Endothelial cell of umbilical vein (primary cell): ENCODE results near the gene ACAD11. TPM values are rescaled to one million over a fixed set of nuclear protein-coding genes. Genes with fewer than 3 reads are reported as not detected.

Source experiments
- BruUV-seq: library from RNA; stranded (reverse); fragments of 400-500 nt; replicated peaks from 2 replicates; lab custom pipeline; 2021; lab: Mats Ljungman, UMichigan
- CTCF ChIA-PET: fragments of 300-600, 350-600 bp; sonication (Branson Sonifier 250); formaldehyde crosslinking; loops from one replicate; lab custom pipeline; 2021; ENCODE audit warnings: antibody characterized with exemption, inconsistent platforms; lab: Charles Lee
- POLR2A ChIA-PET: fragments of 300-600, 350-600 bp; sonication (Branson Sonifier 250); formaldehyde crosslinking; loops from one replicate; lab custom pipeline; 2021; ENCODE audit warnings: antibody characterized with exemption, inconsistent platforms; lab: Charles Lee
- DNase-seq: peaks from one replicate; pipeline ENCODE4 v3.0.0-alpha.2; 2011; ENCODE audit warnings: low read depth, low spot score
- FAIRE-seq: peaks from 2 replicates; lab custom pipeline; 2011; peaks lifted over from hg19 to GRCh38; lab: Jason Lieb, UNC
- H2AFZ ChIP-seq: 2 replicates; pipeline ENCODE4 v1.6.0; 2012; ENCODE audit warnings: low read depth, low read length, control low read depth, inconsistent platforms
- H3K27ac ChIP-seq: 2 replicates; pipeline ENCODE4 v1.5.1; 2011; ENCODE audit warnings: low read depth, mild to moderate bottlenecking, control low read depth, low read length, moderate library complexity; ENCODE audit not compliant: insufficient read depth
- H3K27me3 ChIP-seq, 2 experiments: 2 replicates each; pipeline versions ENCODE4 v1.6.0 to v1.6.1; 2011; ENCODE audit warnings: low read length in 2 of 2, mixed read lengths in 1 of 2; ENCODE audit not compliant: control insufficient read depth in 2 of 2, insufficient read depth in 2 of 2
- H3K36me3 ChIP-seq, 2 experiments: 2 replicates in 1 of 2; 3 replicates in 1 of 2; pipeline ENCODE4 v1.5.1; 2011; ENCODE audit warnings: low read length in 2 of 2, mild to moderate bottlenecking in 1 of 2, moderate library complexity in 1 of 2; ENCODE audit not compliant: control insufficient read depth in 2 of 2, insufficient read depth in 2 of 2; ENCODE audit errors: extremely low read depth in 1 of 2
- H3K4me1 ChIP-seq: 3 replicates; pipeline ENCODE4 v1.5.1; 2011; ENCODE audit warnings: mild to moderate bottlenecking, low read length; ENCODE audit not compliant: control insufficient read depth, insufficient read depth; ENCODE audit errors: extremely low read depth
- H3K4me2 ChIP-seq: 2 replicates; pipeline ENCODE4 v1.6.1; 2011; ENCODE audit warnings: low read length, control low read depth, mixed read lengths; ENCODE audit not compliant: insufficient read depth
- H3K4me3 ChIP-seq, 3 experiments: fragments of 200-600 bp in 1 of 3; sonication (generic), shearing (Covaris generic) in 1 of 3; replicated peaks in 1 of 3; 2 replicates each; pipeline ENCODE4 v1.5.1; 2011 to 2016; ENCODE audit warnings: control low read depth in 3 of 3, low read length in 3 of 3, mild to moderate bottlenecking in 2 of 3, inconsistent platforms in 1 of 3, low read depth in 1 of 3, moderate library complexity in 1 of 3; ENCODE audit not compliant: insufficient read depth in 1 of 3
- H3K79me2 ChIP-seq: 2 replicates; pipeline ENCODE4 v1.6.0; 2012; ENCODE audit warnings: low read length, inconsistent platforms; ENCODE audit not compliant: control insufficient read depth, insufficient read depth
- H3K9ac ChIP-seq: replicated peaks from 2 replicates; pipeline ENCODE3; 2011; ENCODE audit warnings: low read length, control low read depth; ENCODE audit not compliant: insufficient read depth; ENCODE audit errors: extremely low read depth
- H3K9me1 ChIP-seq: replicated peaks from 3 replicates; pipeline ENCODE4 v1.6.0; 2011; ENCODE audit warnings: mild to moderate bottlenecking, low read length; ENCODE audit not compliant: control insufficient read depth, insufficient read depth; ENCODE audit errors: extremely low read depth
- H3K9me3 ChIP-seq: replicated peaks from 2 replicates; pipeline ENCODE4 v1.5.1; 2012; ENCODE audit warnings: low read length, inconsistent platforms; ENCODE audit not compliant: control insufficient read depth, insufficient read depth
- H4K20me1 ChIP-seq: replicated peaks from 2 replicates; pipeline ENCODE3; 2011; ENCODE audit warnings: mild to moderate bottlenecking, low read length; ENCODE audit not compliant: control insufficient read depth, insufficient read depth; ENCODE audit errors: extremely low read depth
- EZH2 ChIP-seq: IDR thresholded peaks from 2 replicates; pipeline ENCODE4 v1.6.1; 2012; ENCODE audit warnings: borderline replicate concordance, low read depth, mild to moderate bottlenecking, moderate library complexity, low read length, inconsistent platforms; ENCODE audit not compliant: severe bottlenecking
- FOS ChIP-seq: IDR thresholded peaks from 2 replicates; pipeline ENCODE4 v1.6.1; 2011; ENCODE audit warnings: mild to moderate bottlenecking, low read length, moderate library complexity, borderline replicate concordance; ENCODE audit not compliant: insufficient read depth
- JUN ChIP-seq: IDR thresholded peaks from 2 replicates; pipeline ENCODE4 v1.6.1; 2011; ENCODE audit warnings: borderline replicate concordance, low read depth; ENCODE audit not compliant: insufficient read length, insufficient read depth
- MYC ChIP-seq: IDR thresholded peaks from one replicate; pipeline ENCODE4 v1.6.1; 2011; ENCODE audit warnings: mild to moderate bottlenecking, low read depth, low read length
- POLR2A ChIP-seq: IDR thresholded peaks from 2 replicates; pipeline ENCODE4 v1.6.1; 2012; ENCODE audit warnings: low read depth, mild to moderate bottlenecking, control low read depth, low read length
- dilution Hi-C: fragments of 300-500 bp; cut with MboI; formaldehyde crosslinking; loops from one replicate; pipeline ENCODE4 v1.15.0; 2019; ENCODE audit warnings: low sequenced_read_pairs; ENCODE audit not compliant: extremely low pct_ligation_motif_present
- intact Hi-C: fragments of 100-400 bp; cut with micrococcal nuclease; formaldehyde crosslinking; loops from one replicate; pipeline ENCODE4 v1.10.0; 2022
- polyA plus RNA-seq, 4 experiments: library from polyadenylated mRNA; depleted of rRNA in 3 of 4; stranded (reverse) in 3 of 4; unstranded in 1 of 4; fragments of >200 nt; gene quantifications; 2 replicates each; pipeline versions ENCODE4 v1.2.1 to v1.2.3, GENCODE V29; 2011 to 2012; ENCODE audit warnings: missing spikeins in 1 of 4
- total RNA-seq: library from RNA; stranded (reverse); gene quantifications from 2 replicates; pipeline ENCODE4 v1.2.3, GENCODE V29; 2021
- TF ChIP-seq, protein P1 (sequence below): IDR thresholded peaks from 2 replicates; pipeline ENCODE4 v1.6.1; 2011; ENCODE audit not compliant: insufficient read depth, insufficient read length

The ACAD11 gene
- total and polyA plus RNA-seq, 2 donors (not counting 3 experiments of a cell fraction or from before 2014, with no cell fraction given): 9.6 to 17.9 TPM

- POLR2A ChIA-PET: interaction anchor here (1.4 kb wide), 1 partner anchor 13 kb away, joined by 3 read pairs; no protein-coding TSS in a partner anchor
- Histone ChIP-seq H3K4me2 (peak overlapping the region; percentile 83), H2AFZ (no peak overlapping the region), H3K9me1 (no peaks in the 10 kb centered on the region), H4K20me1 (no peaks in the 10 kb centered on the region), H3K27me3 (no peaks in the 10 kb centered on the region), H3K9ac (peak overlapping the region; percentile 84), H3K27ac (no peak overlapping the region), H3K9me3 (no peaks in the 10 kb centered on the region), H3K4me1 (peaks cover 28% of the 10 kb centered on the region), H3K79me2 (peaks cover 28% of the 10 kb centered on the region), H3K36me3 (no peaks in the 10 kb centered on the region), H3K4me3 (no peak overlapping the region)
- no TSS peak for BruUV-seq
- no peak for DNase-seq
- CTCF ChIA-PET: interaction anchor here (0.6 to 3.8 kb wide), 12 partner anchors 10 to 126 kb away, joined by 3 to 28 read pairs (median 6); no protein-coding TSS in a partner anchor
- TF ChIP-seq EZH2: no peak
- TF ChIP-seq FOS: no peak
- TF ChIP-seq JUN: no peak
- TF ChIP-seq POLR2A: no peak
- FAIRE-seq: no peak
- intact Hi-C loops: loop anchor here (5.0 kb wide), 1 partner anchor 241 kb away; the partner anchor contains the start of gene DNAJC13
- dilution Hi-C loops: no loop called here
Measured at GRCh38 chr3:132657869-132658747, 1.5 kb downstream of the ACAD11 start.

GRCh38 chr3:132655471-132655870, 4.1 kb downstream of the ACAD11 start:
- Histone ChIP-seq H3K4me1 (peaks cover 15% of the 10 kb centered on the region), H3K27me3 (no peaks in the 10 kb centered on the region), H3K79me2 (peaks cover 3% of the 10 kb centered on the region), H3K4me3 (no peak overlapping the region), H2AFZ (no peak overlapping the region), H4K20me1 (no peaks in the 10 kb centered on the region), H3K27ac (no peak overlapping the region), H3K9me3 (no peaks in the 10 kb centered on the region), H3K9ac (no peak overlapping the region), H3K36me3 (no peaks in the 10 kb centered on the region), H3K9me1 (no peaks in the 10 kb centered on the region), H3K4me2 (peak overlapping the region; percentile 18)
- peak; percentile 64 for DNase-seq
- TF ChIP-seq MYC (no peak), POLR2A (no peak)
- TF ChIP-seq, protein P1, sequence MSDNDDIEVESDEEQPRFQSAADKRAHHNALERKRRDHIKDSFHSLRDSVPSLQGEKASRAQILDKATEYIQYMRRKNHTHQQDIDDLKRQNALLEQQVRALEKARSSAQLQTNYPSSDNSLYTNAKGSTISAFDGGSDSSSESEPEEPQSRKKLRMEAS: no peak
- dilution Hi-C loops (no loop called here), intact Hi-C loops (loop anchor here (5.0 kb wide), 1 partner anchor 238 kb away; the partner anchor contains the start of gene DNAJC13)
- POLR2A ChIA-PET: no interaction called here
- CTCF ChIA-PET: interaction anchor here (1.0 to 1.9 kb wide), 3 partner anchors 10 to 120 kb away, joined by 3 to 6 read pairs (median 4); no protein-coding TSS in a partner anchor
- no TSS peak for BruUV-seq
- no peak for FAIRE-seq
